ENCODE results near the gene NDE1. TPM values are rescaled to one million over a fixed set of nuclear protein-coding genes. Genes with fewer than 3 reads are reported as not detected.

NDE1 gene
- total RNA-seq, 2 donors from 2014 or later = 26.5 to 37.0 TPM

DNA sequence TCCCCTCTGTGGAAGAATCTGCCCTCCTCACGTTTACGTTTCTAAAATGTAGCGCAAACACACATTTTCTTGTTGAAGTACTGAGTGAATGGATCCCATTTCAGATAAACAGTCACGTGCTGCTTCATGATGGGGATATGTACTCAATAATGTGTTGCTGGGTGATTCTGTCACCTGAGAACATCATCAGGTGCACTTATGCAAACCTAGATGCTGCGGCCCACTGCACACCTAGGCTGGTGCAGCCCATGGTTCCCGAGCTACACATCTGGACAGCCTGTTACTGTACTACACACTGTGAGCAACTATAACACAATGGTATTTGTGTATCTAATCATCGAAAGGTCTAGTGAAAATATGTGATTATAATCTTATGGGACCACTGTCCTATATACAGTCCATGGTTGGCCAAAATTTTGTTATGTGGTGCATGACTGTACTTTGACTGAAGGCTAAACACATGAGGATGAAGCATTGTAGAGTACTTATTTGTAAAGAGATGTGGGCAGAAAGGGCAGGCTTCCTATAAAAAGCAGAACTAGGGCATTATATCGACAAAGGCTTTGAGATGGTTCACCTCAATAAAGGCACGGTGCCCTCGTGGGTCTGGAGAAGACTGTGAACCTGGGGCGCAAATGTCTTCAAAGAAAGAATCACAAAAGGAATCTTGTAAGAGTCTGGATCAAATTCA lies 33.4 kb upstream of the NDE1 start:
- H3K4me1 ChIP-seq (ENCODE audit: control insufficient read depth in 1 of 2, low read depth in 2 of 2) = peaks cover 6 to 14% of the 10 kb centered on the region in 2 donors
- DNase-seq (ENCODE audit: low spot score) (no peak), ATAC-seq (ENCODE audit: insufficient number of reproducible peaks, low FRiP score, low read depth) (no peak)
- H3K9me3 ChIP-seq = no peaks in the 10 kb centered on the region
- TF ChIP-seq, protein P1, sequence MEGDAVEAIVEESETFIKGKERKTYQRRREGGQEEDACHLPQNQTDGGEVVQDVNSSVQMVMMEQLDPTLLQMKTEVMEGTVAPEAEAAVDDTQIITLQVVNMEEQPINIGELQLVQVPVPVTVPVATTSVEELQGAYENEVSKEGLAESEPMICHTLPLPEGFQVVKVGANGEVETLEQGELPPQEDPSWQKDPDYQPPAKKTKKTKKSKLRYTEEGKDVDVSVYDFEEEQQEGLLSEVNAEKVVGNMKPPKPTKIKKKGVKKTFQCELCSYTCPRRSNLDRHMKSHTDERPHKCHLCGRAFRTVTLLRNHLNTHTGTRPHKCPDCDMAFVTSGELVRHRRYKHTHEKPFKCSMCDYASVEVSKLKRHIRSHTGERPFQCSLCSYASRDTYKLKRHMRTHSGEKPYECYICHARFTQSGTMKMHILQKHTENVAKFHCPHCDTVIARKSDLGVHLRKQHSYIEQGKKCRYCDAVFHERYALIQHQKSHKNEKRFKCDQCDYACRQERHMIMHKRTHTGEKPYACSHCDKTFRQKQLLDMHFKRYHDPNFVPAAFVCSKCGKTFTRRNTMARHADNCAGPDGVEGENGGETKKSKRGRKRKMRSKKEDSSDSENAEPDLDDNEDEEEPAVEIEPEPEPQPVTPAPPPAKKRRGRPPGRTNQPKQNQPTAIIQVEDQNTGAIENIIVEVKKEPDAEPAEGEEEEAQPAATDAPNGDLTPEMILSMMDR (IDR thresholded peaks at IDR 0.05) = no peak
- H3K36me3 ChIP-seq = peaks cover 44% of the 10 kb centered on the region
- H3K27me3 ChIP-seq (replicated peaks; ENCODE audit: insufficient read depth) = no peaks in the 10 kb centered on the region
- H3K4me3 ChIP-seq = no peak overlapping the region
- H3K27ac ChIP-seq = no peak overlapping the region

DNA sequence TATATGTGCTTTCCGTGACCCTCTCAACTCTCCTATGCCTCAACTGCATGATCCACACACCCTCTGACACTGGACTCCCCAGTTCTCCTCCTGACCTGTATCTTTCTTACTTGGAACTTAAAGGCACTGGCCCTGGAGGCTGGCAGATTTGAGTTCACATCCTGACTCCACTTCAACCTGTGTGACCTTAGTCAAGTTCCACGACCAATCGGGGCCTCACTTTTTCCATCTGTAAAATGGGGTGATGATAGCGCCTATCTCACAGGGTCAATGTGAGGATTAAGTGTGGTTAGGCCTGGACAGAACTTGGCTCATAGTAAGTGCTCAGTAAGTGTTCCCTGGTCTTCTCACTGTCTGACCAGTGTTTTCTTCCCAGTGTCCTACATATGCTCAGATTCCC lies 32.1 kb upstream of the NDE1 start:
- H3K4me3 ChIP-seq = no peak overlapping the region
- DNase-seq (ENCODE audit: low spot score) = no peak
- H3K27me3 ChIP-seq (replicated peaks; ENCODE audit: insufficient read depth) = no peaks in the 10 kb centered on the region
- no peak overlapping the region for H3K27ac ChIP-seq
- no peaks in the 10 kb centered on the region for H3K9me3 ChIP-seq
- H3K36me3 ChIP-seq = peaks cover 32% of the 10 kb centered on the region
- no peak for ATAC-seq (ENCODE audit: insufficient number of reproducible peaks, low FRiP score, low read depth)
- TF ChIP-seq, protein P1 (IDR thresholded peaks at IDR 0.05) = no peak
- peaks cover 7 to 26% of the 10 kb centered on the region in 2 donors for H3K4me1 ChIP-seq (ENCODE audit: control insufficient read depth in 1 of 2, low read depth in 2 of 2)

DNA sequence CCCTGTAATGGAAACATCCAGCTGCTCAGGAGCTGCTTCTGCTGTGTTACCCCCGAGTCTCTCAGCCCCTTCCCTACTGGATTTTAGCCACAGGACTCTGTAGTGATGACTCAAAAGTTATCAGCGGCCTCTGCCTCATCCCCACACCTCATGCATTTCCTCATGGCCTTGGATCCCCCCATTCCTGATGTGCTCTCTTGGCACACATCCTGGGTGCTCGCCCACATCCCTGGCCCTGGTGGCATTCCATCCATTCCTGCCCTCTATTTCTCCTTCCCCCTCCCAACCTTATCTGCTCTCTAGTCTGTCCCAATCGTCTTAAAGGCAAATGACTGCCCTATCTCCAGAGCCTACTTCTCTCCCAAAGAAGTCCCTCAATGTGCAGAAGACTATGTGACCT lies 31.7 kb upstream of the NDE1 start:
- Histone ChIP-seq H3K9me3 (no peaks in the 10 kb centered on the region), H3K4me3 (no peak overlapping the region), H3K4me1 (ENCODE audit: control insufficient read depth in 1 of 2, low read depth in 2 of 2) (peaks cover 7 to 27% of the 10 kb centered on the region in 2 donors), H3K27ac (no peak overlapping the region), H3K27me3 (replicated peaks; ENCODE audit: insufficient read depth) (no peaks in the 10 kb centered on the region), H3K36me3 (peaks cover 30% of the 10 kb centered on the region)
- DNase-seq (ENCODE audit: low spot score) (no peak), ATAC-seq (ENCODE audit: insufficient number of reproducible peaks, low FRiP score, low read depth) (no peak)
- TF ChIP-seq, protein P1 (IDR thresholded peaks at IDR 0.05) = no peak

DNA sequence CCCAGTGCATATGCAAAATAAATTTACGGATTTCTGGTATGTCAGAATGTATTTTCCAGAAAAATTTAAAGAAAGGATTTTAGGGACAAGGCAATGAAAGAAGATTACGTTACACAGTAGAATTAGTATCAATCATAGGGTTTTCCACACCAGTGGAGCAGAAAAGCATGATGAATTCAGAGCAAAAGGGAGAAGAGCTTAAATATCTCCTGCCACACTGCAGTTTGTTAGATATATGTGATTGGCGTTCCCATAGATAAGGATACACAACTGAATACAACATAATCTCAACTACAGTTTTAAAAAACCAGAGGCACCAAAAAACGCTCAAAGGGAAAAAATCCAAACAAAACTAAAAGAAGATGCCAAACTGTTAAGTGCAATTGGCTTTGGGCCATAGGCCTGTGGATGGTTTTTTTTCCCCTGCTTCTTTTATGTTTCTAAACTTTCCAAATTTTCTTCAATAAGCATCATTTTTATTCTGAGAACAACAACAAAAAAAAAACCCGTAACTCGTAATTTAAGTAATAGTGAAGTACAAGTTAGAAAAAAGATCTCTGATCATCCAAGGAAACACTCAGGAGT lies 29.3 kb upstream of the NDE1 start:
- H3K27ac ChIP-seq = no peak overlapping the region
- DNase-seq (ENCODE audit: low spot score) (no peak), ATAC-seq (ENCODE audit: insufficient number of reproducible peaks, low FRiP score, low read depth) (no peak)
- TF ChIP-seq, protein P1 (IDR thresholded peaks at IDR 0.05) = no peak
- peaks cover 7 to 27% of the 10 kb centered on the region in 2 donors for H3K4me1 ChIP-seq (ENCODE audit: control insufficient read depth in 1 of 2, low read depth in 2 of 2)
- no peaks in the 10 kb centered on the region for H3K9me3 ChIP-seq
- no peak overlapping the region for H3K4me3 ChIP-seq
- H3K36me3 ChIP-seq = peaks cover 40% of the 10 kb centered on the region
- no peaks in the 10 kb centered on the region for H3K27me3 ChIP-seq (replicated peaks; ENCODE audit: insufficient read depth)

DNA sequence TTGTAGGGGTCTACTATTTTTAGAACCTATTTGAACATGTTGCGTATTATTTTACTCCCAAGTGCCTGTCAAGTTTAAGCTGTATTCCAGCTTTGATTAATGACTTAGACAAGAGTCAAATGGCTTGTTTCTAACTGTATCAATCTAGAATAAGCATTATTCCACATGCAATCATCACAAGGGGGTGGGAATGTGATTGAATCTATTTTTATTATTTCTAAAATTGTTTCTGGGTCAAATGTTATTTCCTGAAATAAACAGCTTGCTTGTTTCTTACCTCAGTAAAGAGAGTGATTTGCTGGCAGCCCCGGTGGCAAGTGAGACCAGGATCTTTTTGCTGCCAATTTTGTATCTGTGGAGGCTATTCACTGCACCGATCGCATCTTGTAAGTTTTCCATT lies 28.6 kb upstream of the NDE1 start:
- TF ChIP-seq, protein P1 (IDR thresholded peaks at IDR 0.05) = no peak
- H3K27ac ChIP-seq = no peak overlapping the region
- no peaks in the 10 kb centered on the region for H3K9me3 ChIP-seq
- no peak overlapping the region for H3K4me3 ChIP-seq
- H3K4me1 ChIP-seq (ENCODE audit: control insufficient read depth in 1 of 2, low read depth in 2 of 2) = peaks cover 7 to 27% of the 10 kb centered on the region in 2 donors
- ATAC-seq (ENCODE audit: insufficient number of reproducible peaks, low FRiP score, low read depth) = no peak
- peaks cover 36% of the 10 kb centered on the region for H3K36me3 ChIP-seq
- DNase-seq (ENCODE audit: low spot score) = no peak
- no peaks in the 10 kb centered on the region for H3K27me3 ChIP-seq (replicated peaks; ENCODE audit: insufficient read depth)
